ENCODE results near the gene BMF. TPM values are rescaled to one million over a fixed set of nuclear protein-coding genes. Genes with fewer than 3 reads are reported as not detected.
A peak's percentile ranks its signal among the peaks of the same experiment; 100 is the strongest.

BMF gene
- total RNA-seq, 6 donors from 2014 or later, result 9.9 to 118 (median 26.2) TPM

DNA sequence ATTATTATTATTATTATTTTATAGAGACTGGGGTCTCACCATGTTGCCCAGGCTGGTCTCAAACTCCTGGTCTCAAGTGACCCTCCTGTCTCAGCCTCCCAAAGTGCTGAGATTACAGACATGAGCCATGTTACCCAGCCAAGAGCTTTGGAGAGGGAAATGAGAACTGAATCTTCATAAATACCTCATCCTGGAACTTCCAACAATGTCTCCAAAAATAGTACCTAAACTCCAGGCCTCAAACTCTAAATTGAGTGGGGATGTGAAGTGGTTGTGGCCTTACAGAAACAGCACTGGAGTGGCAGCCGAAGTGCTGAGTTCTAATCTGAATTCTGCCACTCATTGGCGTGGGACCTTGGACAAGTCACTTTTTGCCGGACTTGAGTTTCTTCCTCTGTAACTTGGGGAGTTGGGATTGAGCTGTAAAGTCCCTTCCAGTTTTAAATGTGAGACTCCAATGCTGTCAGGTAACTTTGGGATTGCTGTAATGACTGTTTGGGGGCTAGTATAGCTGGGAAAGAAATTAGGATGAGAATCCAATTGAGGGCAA, 59.7 kb downstream of the BMF start:
- 97 to 100% methylated on average over 1 to 3 of the region's 3 CpGs for WGBS, 2 donors
- Histone ChIP-seq H3K9me3 (no peaks in the 10 kb centered on the region), H3K36me3 (no peaks in the 10 kb centered on the region), H3K4me3 (no peak overlapping the region), H3K27ac (peak overlapping the region; percentile 72 to 85 (median 79)), H3K4me1 (peaks cover 45 to 60% (median 55%) of the 10 kb centered on the region in 4 donors), H3K27me3 (no peaks in the 10 kb centered on the region)
- no peak for DNase-seq
- TF ChIP-seq POLR2A (IDR thresholded peaks at IDR 0.05) (no peak), EP300 (IDR thresholded peaks at IDR 0.05) (no peak), POLR2AphosphoS5 (IDR thresholded peaks at IDR 0.05) (no peak)
- TF ChIP-seq, protein P1, sequence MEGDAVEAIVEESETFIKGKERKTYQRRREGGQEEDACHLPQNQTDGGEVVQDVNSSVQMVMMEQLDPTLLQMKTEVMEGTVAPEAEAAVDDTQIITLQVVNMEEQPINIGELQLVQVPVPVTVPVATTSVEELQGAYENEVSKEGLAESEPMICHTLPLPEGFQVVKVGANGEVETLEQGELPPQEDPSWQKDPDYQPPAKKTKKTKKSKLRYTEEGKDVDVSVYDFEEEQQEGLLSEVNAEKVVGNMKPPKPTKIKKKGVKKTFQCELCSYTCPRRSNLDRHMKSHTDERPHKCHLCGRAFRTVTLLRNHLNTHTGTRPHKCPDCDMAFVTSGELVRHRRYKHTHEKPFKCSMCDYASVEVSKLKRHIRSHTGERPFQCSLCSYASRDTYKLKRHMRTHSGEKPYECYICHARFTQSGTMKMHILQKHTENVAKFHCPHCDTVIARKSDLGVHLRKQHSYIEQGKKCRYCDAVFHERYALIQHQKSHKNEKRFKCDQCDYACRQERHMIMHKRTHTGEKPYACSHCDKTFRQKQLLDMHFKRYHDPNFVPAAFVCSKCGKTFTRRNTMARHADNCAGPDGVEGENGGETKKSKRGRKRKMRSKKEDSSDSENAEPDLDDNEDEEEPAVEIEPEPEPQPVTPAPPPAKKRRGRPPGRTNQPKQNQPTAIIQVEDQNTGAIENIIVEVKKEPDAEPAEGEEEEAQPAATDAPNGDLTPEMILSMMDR (IDR thresholded peaks at IDR 0.05), result no peak
- ATAC-seq (ENCODE audit: low FRiP score in 2 of 2), result no peak

DNA sequence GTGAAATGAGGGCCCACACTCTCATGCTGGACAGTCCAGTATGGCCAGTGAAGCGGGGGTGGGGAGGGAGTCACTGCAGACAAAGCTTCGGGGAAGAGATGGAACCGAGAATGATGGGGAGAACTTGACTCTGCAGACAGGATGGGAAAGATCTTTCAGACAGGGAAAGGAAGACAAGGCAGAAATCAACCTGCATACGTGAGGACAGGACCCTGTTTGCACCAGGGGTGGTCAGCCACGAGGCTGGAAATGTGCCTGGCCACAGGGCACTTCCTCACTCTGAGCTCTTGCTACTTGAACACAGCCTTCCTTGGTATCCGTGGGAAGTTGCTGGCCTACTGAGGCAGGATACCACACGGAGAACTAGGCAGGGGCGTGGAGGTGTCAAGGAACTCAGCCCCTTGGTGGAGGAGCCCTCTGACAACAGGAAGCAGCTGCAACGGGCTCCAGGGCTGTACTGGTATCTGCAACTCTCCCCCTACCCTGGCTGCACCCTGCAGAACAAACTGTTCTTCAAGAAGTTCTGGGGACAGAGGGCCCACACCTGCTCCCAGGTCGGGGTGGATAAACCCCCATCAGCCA, 60.4 kb downstream of the BMF start:
- Histone ChIP-seq H3K27ac (peak overlapping the region; percentile 72 to 85 (median 79)), H3K36me3 (no peaks in the 10 kb centered on the region), H3K4me1 (peaks cover 38 to 53% (median 52%) of the 10 kb centered on the region in 4 donors), H3K9me3 (no peaks in the 10 kb centered on the region), H3K4me3 (no peak overlapping the region), H3K27me3 (no peaks in the 10 kb centered on the region)
- DNase-seq (peak in 1 of 2 donors; percentile 49), ATAC-seq (ENCODE audit: low FRiP score in 2 of 2) (no peak)
- TF ChIP-seq POLR2AphosphoS5 (IDR thresholded peaks at IDR 0.05) (no peak), EP300 (IDR thresholded peaks at IDR 0.05) (peak in 1 of 4 donors; percentile 13), POLR2A (IDR thresholded peaks at IDR 0.05) (no peak)
- WGBS, 2 donors, result 52 to 62% methylated on average over 5 to 10 of the region's 10 CpGs

DNA sequence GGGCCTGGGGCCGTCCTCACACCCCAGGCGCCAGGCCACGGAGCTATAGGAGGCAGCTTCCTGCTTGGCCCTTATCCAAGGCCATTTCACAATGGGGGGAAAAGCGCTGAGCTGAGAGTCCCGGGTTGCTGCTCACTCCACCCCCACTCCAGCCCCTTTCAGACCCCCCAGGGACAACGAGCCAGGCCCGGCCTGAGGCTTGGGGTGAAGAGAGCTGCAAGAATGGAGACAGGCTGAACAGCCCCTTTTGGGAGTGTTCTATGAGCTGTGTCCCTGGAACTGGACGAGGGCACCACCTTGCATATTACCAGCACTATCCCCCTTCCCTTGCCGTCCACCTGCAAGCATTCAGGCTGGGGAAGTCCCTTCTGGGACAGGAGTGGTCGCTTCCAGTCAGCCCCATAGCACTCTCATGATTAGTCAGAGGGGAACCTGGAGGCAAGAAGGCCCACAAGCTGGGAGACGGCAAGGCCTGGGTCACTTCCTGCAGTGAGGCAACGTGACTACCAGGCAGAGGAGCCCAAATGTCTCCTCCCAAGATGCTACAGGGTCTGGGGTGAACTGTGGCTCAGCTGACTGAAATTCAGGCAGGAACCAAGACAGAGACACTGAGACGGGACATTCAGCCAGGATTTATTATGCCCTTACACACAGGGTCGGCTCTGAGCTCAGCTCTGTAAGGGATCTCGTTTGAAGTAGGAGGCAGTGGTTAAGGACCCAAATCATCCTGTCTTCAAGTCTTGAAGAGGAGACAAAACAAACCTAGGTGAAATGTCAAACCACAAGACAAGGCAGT, 61.1 kb downstream of the BMF start:
- peaks cover 38 to 48% (median 45%) of the 10 kb centered on the region in 4 donors for H3K4me1 ChIP-seq
- WGBS, 2 donors, result 18 to 22% methylated on average over 10 to 15 of the region's 15 CpGs
- DNase-seq (peak; percentile 74 to 83), ATAC-seq (ENCODE audit: low FRiP score in 2 of 2) (peak; percentile 64 to 68)
- H3K36me3 ChIP-seq, result no peaks in the 10 kb centered on the region
- no peaks in the 10 kb centered on the region for H3K9me3 ChIP-seq
- H3K27me3 ChIP-seq, result no peaks in the 10 kb centered on the region
- TF ChIP-seq POLR2A (IDR thresholded peaks at IDR 0.05) (peak in 1 of 4 donors; percentile 40), POLR2AphosphoS5 (IDR thresholded peaks at IDR 0.05) (peak; percentile 33 to 69)
- TF ChIP-seq, protein P1 (IDR thresholded peaks at IDR 0.05), result no peak
- H3K27ac ChIP-seq, result peak overlapping the region; percentile 72 to 85 (median 79)
- H3K4me3 ChIP-seq, result no peak overlapping the region

DNA sequence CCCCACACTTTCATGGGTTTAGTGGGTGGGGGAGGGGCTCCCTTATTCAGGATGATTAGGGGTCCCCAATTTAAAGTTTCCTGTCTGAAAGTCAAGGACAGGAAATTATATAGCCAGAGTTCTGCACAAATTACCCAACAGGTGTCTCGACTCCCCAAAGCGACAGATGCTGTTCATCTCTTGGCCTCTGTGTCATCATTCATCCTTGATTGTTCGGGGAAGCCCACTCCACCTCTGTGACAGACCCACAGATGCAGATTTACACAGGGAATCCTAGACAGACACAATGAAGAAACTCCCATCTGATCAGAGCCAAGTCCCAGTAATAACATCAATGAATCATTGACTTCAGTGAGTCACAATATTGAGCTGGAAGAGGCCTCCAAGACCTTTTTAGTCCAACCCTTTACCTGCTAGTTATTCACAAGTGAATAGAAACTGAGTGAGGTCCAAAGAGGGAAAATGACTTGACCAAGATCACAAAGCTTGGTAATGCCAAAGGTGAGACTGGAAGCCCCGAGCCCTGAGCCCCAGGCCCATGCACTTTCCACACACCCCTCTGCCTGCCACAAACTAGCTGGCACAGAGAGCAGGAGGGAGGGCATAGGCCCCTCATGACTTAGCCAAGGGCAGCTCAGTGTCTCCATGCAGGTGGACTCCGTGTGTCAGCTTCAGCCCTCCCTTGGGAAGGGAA, 61.8 kb downstream of the BMF start:
- Histone ChIP-seq H3K36me3 (no peaks in the 10 kb centered on the region), H3K4me3 (no peak overlapping the region), H3K27me3 (no peaks in the 10 kb centered on the region), H3K4me1 (peaks cover 38 to 48% (median 45%) of the 10 kb centered on the region in 4 donors), H3K9me3 (no peaks in the 10 kb centered on the region), H3K27ac (peak overlapping the region; percentile 72 to 85 (median 79))
- 68 to 95% methylated on average over 4 to 5 of the region's 5 CpGs for WGBS, 2 donors
- TF ChIP-seq, protein P1 (IDR thresholded peaks at IDR 0.05), result no peak
- no peak for TF ChIP-seq POLR2AphosphoS5 (IDR thresholded peaks at IDR 0.05)
- no peak for TF ChIP-seq POLR2A (IDR thresholded peaks at IDR 0.05)
- TF ChIP-seq EP300 (IDR thresholded peaks at IDR 0.05), result no peak
- DNase-seq (no peak), ATAC-seq (ENCODE audit: low FRiP score in 2 of 2) (peak in 1 of 2 donors; percentile 31)

Data from upper lobe of left lung (tissue), 6 donors.